IPS DF 19.7 (cell line): ENCODE results near the gene TMEM72.

Experiments
- DNase-seq: peaks from one replicate; pipeline ENCODE4 v3.0.0-alpha.2; 2013; ENCODE audit warnings: low read depth, low spot score

The TMEM72 gene

DNA sequence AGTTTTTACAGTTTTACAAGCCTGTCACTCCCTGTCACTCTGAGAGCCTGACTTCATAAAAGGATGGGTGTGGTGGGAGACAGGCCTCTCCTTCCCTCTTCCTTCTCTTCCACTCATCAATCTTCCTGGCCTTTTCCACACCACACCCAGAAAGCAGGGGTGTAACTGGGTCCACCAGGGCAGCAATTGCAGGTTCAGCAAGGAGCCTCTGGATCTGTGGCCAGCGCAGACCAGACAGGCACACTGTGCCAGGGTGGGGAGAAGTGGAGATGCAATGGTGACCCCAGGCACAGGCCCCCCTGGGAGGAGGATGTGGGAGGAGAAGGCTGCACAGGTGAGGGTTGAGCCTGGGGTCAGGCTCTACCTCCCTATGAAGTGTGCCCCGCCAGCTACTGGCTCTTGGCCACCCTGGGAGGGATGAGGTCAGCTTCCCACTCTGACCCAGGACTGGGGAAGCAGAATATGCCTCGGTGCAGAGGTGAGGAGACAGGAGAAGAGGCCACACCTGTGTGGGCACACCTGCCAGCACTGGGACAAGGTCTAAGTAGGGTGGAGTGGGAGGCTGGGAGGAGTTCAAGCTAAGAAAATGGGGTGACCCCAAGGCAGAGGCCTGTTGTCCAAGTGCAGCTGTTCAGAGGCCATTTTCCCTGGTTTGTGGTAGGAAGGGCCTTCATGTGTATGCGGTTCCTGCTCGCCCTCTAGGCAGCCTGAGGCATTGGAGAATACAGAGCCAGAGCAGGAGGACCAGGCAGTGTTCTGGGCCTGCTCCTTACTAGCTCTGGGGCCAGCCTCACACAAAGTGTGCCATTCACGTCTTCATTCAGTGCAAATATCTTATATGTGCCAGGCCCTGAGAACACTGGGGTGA, 20.2 kb upstream of the TMEM72 start:
- DNase-seq, result no peak

DNA sequence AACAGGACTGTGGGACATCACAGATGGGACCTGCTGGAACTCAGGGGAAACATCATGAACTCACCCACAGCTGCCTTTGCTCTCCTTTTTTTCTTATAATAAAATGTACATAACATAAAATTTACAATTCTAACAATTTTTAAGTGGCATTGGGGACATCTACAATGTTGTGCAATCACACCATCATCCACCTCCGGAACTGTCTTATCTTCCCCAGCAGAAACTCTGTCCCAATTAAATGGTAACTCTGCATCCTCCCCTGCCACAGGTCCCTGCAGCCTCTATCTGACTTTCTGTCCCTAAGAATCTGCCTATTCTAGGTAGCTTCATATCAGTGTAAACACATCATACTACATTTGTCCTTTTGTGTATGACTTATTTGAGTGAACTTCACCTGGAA, 19.4 kb upstream of the TMEM72 start:
- no peak for DNase-seq

DNA sequence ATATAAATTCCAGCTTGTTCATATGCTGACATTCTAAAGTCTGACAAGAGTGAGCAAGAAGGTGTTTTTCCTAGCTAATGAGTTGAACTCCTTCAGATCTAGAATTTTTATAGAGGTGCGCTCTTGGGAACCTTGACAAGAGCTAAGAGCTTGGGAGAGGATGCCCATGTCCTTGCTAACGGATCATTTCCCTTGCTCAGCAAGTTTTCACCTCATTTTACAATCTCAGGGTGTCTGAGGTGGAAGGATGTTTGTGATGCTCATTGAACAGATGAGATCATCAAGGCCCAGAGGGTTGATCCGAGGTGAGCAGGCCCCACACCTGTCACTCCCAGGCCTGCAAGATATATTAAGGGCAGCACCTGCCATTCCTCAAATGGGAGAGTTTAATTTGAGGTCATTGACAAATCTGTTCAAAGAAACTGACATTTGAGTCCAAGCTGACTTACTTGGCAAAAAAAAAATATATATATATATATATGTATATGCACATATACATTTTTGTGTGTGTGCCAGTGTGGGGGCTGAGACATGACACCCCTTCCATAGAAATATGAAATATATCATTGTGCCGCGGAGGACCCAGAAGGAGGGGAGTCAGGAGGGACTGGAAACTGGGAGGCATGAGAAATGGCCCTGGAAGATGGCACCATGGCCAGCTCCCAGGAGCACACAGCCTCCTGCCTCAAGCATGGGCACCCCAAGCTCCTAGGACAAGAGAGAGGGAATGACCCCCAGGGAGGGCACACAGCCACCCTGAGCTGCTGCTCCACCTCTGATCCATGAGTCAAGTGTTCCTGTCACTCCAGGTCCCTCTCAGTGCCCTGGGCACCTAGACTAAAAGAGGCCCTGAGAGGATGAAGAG, 17.3 kb upstream of the TMEM72 start:
- no peak for DNase-seq

DNA sequence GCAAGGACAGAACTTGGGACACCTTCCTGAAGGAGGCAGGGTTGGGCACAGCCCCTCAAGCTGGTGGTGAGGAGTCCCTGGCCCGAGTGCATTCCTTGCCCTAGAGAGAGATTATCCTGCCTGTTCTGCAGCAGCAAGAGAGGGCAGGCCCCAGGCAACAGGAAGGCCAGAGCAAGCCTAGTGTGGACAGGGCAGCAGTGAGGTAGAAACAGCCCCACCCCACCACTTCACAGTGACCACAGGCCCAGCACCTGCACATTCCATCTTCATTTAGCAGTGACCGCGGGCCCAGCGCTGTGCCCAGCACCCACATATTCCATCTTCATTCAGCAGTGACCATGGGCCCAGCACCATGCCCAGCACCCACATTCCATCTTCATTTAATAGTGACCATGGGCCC, 16.4 kb upstream of the TMEM72 start:
- DNase-seq, result no peak

DNA sequence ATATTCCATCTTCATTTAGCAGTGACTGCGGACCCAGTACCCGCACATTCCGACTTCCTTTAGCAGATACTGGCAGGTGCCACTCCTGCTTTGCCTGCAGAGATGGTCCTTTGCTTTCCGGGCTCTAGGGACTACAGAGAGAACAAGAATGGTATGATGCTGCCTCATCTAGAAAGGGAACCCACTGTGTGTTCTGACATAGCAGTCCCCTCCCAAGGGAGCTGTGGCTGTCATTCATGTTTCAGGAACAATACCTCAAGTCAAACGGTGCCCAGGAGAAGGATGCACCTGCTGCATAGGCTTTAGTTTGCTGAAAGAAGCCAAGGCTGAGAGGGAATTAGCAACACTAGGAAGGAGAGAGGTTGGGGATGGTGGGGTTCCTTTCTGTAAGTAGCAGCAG, 15.9 kb upstream of the TMEM72 start:
- no peak for DNase-seq

DNA sequence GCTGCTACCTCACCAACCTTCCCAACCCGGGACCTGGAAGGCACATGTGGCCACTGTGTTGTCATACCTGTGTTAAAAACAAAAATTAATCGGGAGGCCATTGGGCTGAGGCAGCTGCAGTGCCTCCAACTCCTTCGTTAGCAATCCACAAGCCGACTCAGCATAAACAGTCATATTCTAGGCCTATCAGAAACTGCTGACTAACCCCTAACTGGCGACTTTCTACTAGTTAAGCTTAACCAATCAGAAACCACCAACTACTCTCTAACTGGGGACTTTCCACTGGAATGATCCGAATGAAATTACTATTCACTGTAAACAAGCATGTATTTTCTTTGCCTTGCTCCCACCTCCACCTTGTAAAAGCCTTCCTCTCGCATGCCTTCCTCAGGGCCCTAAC, 14.1 kb upstream of the TMEM72 start:
- DNase-seq, result no peak

DNA sequence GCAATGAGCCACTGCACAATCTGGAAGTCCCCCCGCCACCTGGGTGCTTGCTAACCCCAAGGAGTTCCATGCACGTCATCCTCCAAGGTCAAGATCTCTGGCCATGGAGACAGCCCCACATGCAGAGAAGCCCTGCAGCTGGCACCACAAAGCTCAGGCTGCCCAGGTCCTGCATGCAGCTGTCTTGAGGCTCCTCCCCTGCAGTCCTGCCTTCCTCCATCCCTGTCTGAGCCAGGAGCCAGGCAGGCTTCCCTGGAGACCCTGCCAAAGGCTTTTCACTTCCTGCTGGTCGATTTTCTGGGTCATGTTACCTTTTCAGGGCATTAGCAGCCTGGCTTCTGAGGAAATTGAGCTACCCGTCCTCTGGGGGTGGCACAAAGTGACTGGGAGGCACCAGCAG, 12.5 kb upstream of the TMEM72 start:
- no peak for DNase-seq

DNA sequence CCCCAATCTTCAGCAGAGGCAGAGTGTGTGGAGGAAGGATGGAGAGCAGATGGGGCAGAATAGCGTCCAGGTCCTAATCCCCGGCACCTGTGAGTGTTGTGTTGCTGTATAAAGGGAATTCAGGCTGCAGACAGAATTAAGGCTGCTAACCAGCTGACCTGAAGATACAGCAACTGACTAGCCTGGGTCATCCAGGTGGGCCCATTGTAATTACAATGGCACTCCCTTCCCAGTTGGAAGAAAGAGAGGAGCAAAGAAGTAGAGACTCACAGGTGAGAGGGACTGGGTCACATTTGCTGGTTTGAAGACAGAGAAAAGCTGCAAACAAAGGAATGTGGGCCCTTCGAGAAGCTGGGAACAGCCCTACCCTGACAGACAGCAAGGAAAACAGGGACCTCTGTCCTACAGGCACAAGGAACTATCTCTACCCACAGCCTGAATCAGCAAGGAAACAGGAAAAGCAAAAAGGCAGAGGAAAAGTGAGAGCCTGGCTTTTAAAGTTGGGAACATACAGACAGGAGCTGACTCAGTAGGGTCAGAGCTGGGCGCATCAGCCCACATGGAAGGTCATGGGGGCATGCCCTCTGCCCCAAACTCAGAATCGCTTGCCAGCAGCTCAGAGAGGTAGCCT, 11.6 kb upstream of the TMEM72 start:
- DNase-seq, result no peak

DNA sequence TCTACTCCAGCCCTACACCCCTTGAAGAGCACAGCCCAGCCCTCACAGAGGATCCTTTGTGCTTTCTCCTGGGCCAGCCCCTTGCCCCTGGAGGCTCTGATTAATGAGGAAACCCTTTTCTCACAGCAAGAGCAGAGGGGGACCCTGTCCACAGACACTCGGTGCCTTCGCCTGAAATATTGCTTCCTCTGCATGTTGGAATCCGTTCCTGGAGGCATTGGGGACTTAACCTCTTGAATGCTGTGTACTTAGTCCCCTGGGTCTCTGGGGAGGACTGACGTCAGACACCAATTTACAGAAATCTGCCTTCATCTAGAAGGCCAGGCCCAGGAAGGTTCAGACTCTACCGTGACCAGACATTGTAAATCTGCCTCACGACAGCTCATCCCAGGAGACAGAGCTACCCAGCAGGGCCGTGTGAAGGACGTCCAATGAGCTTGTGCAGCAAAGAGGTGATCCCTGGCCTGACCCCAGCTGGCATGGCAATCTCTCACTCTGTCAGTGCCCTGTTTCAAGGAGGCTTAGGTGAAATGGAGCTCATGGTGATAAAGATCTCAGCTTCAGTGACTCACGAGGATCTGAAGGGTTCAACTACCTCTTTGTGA, 8.1 kb upstream of the TMEM72 start:
- no peak for DNase-seq

DNA sequence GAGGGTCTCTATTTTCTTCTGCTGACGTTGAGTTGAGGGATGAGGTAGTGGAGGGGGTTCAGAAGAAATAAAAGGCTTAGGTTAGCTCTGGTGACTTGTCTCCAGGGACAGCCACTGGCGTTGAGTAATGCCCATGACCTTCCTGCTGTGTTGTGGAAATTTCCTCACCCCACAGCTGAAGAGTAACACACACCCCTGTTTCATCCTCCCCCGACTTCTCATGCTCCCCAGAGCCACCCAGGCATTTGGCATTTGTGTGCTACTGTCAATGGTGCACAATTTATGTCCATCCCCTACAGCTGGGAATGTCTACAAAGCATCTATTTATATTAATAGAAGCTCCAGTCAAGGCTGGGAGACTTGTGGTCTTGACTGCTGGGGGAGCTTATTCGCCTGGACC, 4.7 kb upstream of the TMEM72 start:
- no peak for DNase-seq

DNA sequence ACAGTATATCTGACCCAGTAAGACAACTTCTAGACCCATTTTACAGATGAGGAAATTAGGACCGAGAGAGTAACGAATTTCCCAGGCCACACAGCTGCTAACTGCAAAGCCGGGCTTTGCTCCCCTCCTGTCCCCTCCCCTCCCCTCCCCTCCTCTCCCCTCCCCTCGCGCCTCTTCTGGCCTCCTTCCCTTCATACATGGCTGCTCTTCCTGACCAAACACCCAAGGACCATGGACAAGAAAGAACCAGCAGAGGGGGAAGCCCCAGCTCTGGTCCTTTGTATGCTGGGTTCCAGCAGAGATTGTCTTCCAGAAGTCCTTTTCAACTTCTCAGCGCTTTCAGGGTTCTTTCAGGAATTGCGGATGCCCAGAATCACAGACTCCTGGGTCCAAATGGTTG, 3.6 kb upstream of the TMEM72 start:
- DNase-seq, result no peak

DNA sequence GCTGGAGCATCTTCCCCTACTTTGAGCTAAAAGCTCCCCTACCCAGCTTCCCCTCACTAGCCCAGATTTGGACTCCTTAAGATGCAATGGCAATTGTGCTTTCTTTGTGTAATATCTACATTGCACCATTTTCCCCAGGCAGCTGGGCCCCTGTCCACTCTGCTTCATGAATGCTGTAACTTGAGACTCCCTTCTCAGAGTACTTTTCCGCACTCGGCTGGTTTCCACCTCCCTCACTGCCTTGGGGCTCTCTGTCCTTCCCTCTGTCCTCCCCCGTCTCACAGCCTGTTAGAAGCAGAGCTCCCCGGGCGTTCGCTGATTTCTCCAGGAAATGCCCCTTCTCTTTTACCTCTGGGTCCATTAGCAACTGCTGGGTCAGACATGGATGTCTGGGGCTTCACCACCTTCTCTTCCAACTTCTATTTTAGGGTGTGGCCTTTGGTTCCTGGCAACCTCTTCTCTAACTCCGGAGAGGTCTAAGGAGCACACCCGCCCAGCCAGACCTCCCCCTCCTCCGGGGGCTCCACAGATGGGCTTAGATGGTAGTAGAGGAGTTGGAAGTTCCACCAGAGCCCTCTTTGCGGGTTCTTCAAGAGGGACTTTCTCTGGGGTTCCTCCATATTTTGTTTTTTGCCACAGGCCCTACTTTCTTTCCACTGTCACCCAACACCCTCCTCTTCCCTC, 2.9 kb upstream of the TMEM72 start:
- DNase-seq, result no peak

DNA sequence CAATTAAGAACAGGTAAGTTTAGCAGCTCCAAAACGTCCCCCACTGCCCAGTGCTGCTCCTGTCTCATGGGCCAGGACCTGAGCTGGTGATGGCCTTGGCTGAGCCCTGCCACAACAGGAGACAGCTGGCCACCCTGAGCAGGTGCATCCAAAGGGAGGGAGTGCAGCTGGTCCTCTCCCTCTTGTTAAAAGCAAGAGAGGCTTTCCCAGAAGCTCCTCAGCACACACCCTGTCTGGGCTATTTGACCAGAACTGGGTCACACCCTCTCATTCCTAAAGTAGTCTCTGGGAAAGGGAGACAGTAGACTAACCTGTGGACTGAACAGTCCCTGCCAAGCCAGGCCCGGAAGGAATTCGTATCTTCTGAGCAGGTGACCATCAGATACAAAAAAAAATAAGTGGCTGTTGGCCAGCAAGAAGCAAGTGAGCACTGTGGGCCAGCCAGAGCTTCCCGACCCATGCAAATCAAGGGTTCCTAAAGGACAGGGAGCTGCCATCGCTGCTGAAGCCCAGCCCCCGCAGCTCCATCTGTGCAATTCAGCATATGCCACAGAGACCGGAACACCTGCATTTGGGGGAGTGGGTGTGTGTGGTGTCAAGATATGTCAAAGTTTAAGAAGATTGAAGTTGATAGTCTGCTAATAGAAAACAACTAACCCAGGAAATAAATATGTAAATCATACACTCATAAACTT, 2.1 kb upstream of the TMEM72 start:
- no peak for DNase-seq

DNA sequence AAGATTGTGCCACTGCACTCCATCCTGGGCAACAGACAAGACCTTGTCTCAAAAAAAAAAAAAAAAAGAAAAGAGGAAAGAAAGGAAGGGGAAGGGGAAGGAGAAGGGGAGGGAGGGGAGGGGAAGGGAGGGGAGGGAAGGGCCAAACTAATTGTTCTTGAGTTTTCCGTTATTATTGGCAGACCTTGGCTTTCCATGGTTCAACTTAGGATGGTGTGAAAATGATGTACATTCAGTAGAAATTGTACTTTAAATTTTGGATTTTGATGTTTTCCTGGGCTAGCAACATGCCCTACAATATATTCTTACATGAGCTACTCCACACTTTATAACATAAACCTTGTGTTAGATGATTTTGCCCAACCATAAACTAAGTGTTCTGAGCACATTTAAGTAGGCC, 1.2 kb upstream of the TMEM72 start:
- no peak for DNase-seq

DNA sequence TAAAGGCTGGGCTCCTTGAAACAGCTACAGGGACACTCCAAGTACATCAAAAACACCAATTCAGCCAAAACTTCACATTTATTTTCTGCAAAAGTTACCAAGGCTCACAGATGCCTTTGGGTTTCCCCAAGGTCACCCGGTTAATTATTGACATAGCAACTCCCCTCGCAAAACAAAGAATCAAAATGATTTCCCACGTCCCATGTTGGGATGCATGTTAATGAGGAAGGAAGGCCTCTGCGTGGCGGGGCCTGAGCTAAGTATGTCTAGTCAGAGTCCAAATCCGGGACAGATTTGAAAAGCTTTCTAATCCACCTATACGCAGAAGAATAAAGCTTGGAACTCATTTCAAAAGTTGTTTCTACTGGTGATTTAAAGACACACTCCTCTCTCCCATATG, 535 bp upstream of the TMEM72 start:
- DNase-seq, result no peak

DNA sequence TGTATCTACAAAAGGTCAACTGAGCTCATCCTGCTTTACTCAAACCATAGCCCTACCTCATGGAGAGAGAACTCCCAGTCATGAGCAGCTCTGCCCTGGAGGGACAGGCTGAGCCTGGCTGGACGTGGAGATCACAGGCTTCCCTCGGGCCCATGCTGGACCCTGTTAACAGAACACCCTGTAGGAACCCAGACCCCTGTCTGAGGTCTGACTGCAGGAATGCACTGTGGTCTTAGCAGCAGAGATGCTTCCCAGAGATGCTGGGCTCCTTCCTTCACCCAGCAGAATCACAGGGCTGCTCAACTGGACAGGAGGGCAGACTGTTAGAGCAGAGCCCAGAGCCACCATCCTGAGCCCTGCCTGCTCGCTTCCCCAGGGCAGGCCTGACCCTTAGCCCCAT, 814 bp downstream of the TMEM72 start:
- DNase-seq, result no peak

DNA sequence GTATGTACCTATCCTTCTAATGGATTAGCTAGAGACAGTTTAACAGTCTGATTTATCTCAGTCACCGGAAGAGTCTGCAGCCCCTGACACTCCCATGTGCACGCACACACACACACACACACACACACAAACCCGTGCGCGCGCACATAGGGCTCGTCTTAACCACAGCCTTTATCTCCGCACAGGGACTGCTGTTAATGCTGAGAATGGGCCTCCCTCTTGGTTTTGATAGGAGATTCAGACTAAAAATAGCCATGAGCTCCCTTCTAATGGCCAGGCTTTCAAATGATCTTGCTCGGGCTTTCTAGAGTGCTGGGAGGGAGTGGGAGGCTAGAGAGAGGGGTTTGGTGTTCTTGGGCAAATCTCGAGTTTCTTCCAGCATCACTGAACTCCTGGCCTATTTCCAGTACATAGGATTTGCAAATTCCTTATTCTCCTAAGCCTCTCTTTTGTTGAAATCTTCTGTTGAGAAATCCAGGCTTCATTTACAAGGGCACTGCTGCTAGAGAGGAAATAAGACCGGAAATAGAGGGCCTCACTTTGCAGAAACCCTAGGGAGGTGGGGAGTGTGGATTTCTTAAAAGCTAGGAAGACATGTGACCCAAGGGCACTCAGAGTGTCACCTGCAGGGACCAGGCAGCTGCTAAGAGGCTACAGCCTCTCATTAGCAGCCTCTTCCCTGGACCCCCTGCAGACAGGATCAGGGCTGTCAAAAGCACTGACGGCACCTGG, 2.4 kb downstream of the TMEM72 start:
- DNase-seq, result no peak

DNA sequence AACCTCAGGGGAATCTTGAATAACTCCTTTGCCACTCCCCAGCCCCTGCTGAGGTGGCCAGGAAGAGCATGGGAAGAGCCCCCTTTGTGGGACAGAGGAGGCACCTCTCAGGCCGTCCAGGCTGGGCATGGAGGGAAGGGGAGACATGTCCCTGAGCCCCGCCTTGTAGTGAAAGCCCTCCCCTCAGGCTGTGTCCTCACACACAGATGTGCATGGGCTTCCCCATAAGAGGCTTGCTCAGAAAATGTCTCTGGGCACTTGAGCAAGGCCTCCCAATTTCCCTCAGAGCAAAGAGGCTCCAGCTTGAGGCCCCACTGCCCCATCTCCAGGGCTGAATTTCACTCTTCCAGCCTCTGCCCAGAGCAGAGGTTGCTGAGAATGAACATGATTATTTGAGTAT, 3.8 kb downstream of the TMEM72 start:
- no peak for DNase-seq

DNA sequence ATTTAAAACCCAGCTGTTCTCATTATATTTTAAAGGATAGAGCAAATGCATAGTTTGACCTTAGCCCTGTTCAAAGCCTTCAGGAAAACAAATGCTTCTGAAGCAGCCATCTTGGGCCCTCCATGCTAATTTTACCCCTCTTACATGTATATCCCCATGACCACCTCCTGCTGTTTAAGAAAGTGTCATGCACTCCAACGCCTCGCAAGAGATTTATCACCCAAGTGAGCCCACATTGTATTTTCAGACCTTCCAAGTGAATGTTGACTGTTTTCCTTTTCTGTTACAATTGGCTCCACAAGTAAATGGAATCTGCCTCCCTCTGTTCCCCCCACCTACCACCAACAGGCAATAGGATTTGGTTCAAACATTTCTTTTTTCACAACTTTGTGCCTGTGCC, 5.3 kb downstream of the TMEM72 start:
- DNase-seq, result no peak

DNA sequence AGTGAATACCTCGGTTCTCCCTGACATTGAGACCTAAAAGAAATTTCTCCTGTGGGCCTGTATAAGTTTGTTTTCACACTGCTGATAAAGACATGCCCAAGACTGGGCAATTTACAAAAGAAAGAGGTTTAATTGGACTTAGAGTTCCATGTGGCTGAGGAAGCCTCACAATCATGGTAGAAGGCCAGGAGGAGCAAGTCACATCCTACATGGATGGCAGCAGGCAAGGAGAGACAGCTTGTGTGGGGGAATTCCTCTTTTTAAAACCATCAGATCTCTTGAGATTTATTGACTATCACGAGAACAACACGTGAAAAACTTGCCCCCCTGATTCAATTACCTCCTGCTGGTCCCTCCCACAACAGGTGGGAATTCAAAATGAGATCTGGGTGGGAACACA, 6.7 kb downstream of the TMEM72 start:
- DNase-seq, result no peak
